ENCODE results near the gene TTLL8.

DNA sequence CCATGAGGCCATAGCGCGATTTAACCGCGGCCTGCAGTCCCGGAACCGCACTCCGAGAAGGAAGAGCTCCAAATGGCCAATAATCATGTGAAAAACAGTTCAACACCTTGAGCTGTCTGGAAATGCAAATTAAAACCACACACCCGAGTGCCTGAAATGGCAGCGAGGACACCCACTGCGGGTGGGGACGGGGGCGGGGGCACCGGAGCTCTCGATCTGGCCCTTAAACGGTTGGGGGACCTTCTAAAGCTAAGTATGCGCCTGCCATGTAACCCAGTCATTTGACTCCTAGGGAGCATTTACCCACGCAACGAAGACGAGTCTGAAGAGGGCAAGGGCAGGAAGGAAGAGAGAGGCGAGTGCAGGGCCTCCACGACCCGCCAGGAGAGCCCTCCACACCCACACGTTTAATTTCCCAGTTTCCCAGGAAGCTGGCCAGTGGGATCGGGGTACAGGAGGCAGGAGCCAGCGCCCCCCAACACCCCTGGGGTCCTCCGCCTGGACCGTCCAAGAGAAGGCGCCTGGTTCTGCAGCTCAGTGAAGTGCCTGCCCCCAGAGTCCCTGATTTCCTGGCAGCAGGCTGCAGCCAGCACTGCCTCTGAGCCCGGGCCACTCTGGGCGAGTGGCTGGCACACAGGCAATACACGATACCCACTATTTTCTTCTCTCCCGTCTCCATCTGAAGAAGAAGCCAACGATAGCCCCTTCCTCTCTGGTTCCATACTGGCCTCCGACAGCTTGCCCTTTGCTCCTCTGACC is 1.7 kb downstream of the TTLL8 start:
- no peak for TF ChIP-seq POLR2AphosphoS5 (IDR thresholded peaks at IDR 0.05; ENCODE audit: borderline replicate concordance, low read depth, low read length)
- no peak for TF ChIP-seq EZH2 (IDR thresholded peaks at IDR 0.05)
